Measurements from ENCODE around the gene C1QTNF8.

GRCh38 chr16:1053121-1053521, 42.9 kb downstream of the C1QTNF8 start:
- TF ChIP-seq CTCF (conservative IDR thresholded peaks at IDR 0.05), result no peak
- no peak for TF ChIP-seq EZH2 (IDR thresholded peaks at IDR 0.05; ENCODE audit: low read depth)

Measured in PC-9 (cell line).